GM12878 (cell line): ENCODE results near the gene DNAH1. TPM values are rescaled to one million over a fixed set of nuclear protein-coding genes. Genes with fewer than 3 reads are reported as not detected.

Experiments used
- BCLAF1 ChIP-seq: fragments of 450-650 bp; IDR thresholded peaks from 2 replicates; pipeline ENCODE4 v1.6.1; 2017; ENCODE audit warnings: antibody characterized with exemption, mild to moderate bottlenecking, moderate library complexity
- CBFB ChIP-seq: IDR thresholded peaks from 2 replicates; pipeline ENCODE4 v1.6.1; 2016; ENCODE audit warnings: antibody characterized with exemption, low read depth
- CBX5 ChIP-seq: sonication (generic); IDR thresholded peaks from 2 replicates; pipeline ENCODE4 v1.6.1; 2016; ENCODE audit warnings: low read depth, moderate library complexity, mild to moderate bottlenecking, inconsistent platforms
- CHD1 ChIP-seq: IDR thresholded peaks from 2 replicates; pipeline ENCODE4 v1.6.1; 2012; ENCODE audit warnings: low read depth, low read length, improper control_type of control experiment
- EZH2 ChIP-seq: IDR thresholded peaks from 2 replicates; pipeline ENCODE4 v1.6.1; 2012; ENCODE audit warnings: low read depth, mild to moderate bottlenecking, control low read depth, inconsistent platforms, low read length, borderline replicate concordance; ENCODE audit not compliant: control insufficient read depth
- GATAD2B ChIP-seq: fragments of 450-650 bp; conservative IDR thresholded peaks from 2 replicates; pipeline ENCODE4 v1.6.1; 2017; ENCODE audit warnings: low read depth, mild to moderate bottlenecking, moderate library complexity
- HCFC1 ChIP-seq: fragments of 150-350 bp; IDR thresholded peaks from 2 replicates; pipeline ENCODE4 v1.6.1; 2014; ENCODE audit warnings: low read length
- IKZF2 ChIP-seq, 2 experiments: fragments of 450-650 bp; IDR thresholded peaks; 2 replicates each; pipeline ENCODE4 v1.6.1; 2017; ENCODE audit warnings: mild to moderate bottlenecking in 2 of 2, moderate library complexity in 2 of 2
- JUND ChIP-seq: IDR thresholded peaks from 2 replicates; pipeline ENCODE4 v1.6.1; 2012; ENCODE audit warnings: low read depth, mild to moderate bottlenecking, low read length, improper control_type of control experiment, moderate library complexity
- MTA3 ChIP-seq: IDR thresholded peaks from 2 replicates; pipeline ENCODE4 v1.6.1; 2012; ENCODE audit warnings: low read length, inconsistent platforms, borderline replicate concordance
- PKNOX1 ChIP-seq: fragments of 450-650 bp; IDR thresholded peaks from 2 replicates; pipeline ENCODE4 v1.6.1; 2016; ENCODE audit warnings: mild to moderate bottlenecking
- POLR2A ChIP-seq: IDR thresholded peaks from 2 replicates; pipeline ENCODE4 v1.6.1; 2011; ENCODE audit warnings: low read depth, mild to moderate bottlenecking, low read length
- POLR2AphosphoS5 ChIP-seq: IDR thresholded peaks from 2 replicates; pipeline ENCODE4 v1.6.1; 2011; ENCODE audit warnings: mild to moderate bottlenecking, low read length, inconsistent platforms
- RELB ChIP-seq: fragments of 450-650 bp; IDR thresholded peaks from 2 replicates; pipeline ENCODE4 v1.6.1; 2017; ENCODE audit warnings: low read depth, mild to moderate bottlenecking, moderate library complexity
- SMARCA5 ChIP-seq: fragments of 450-650 bp; IDR thresholded peaks from 2 replicates; pipeline ENCODE4 v1.6.1; 2017; ENCODE audit warnings: mild to moderate bottlenecking
- SREBF2 ChIP-seq: IDR thresholded peaks from 2 replicates; pipeline ENCODE4 v1.6.1; 2012; ENCODE audit warnings: mild to moderate bottlenecking, low read length
- SRF ChIP-seq, 2 experiments: IDR thresholded peaks; 2 replicates each; pipeline ENCODE4 v1.6.1; 2011; ENCODE audit warnings: low read depth in 2 of 2, low read length in 2 of 2, mild to moderate bottlenecking in 1 of 2, moderate library complexity in 1 of 2
- TBL1XR1 ChIP-seq: IDR thresholded peaks from 2 replicates; pipeline ENCODE4 v1.6.1; 2012; ENCODE audit warnings: low read depth, low read length, improper control_type of control experiment
- TCF12 ChIP-seq: IDR thresholded peaks from 2 replicates; pipeline ENCODE4 v1.6.1; 2011; ENCODE audit warnings: low read depth, mild to moderate bottlenecking, low read length
- ZBED1 ChIP-seq: IDR thresholded peaks from 2 replicates; pipeline ENCODE4 v1.6.1; 2016; ENCODE audit warnings: borderline replicate concordance
- ZBTB11 ChIP-seq: fragments of 450-650 bp; formaldehyde crosslinking; IDR thresholded peaks from 2 replicates; pipeline ENCODE4 v1.5.0; 2022; ENCODE audit warnings: mild to moderate bottlenecking, missing genetic modification characterization
- ZNF207 ChIP-seq: fragments of 450-650 bp; IDR thresholded peaks from 2 replicates; pipeline ENCODE4 v1.6.1; 2014; ENCODE audit warnings: antibody characterized with exemption, mild to moderate bottlenecking, borderline replicate concordance
- ZNF274 ChIP-seq: IDR thresholded peaks from one replicate; pipeline ENCODE4 v1.8.0; 2011; ENCODE audit not compliant: insufficient read length, insufficient read depth
- polyA plus RNA-seq, 11 experiments: library from polyadenylated mRNA; depleted of rRNA in 4 of 11; unstranded in 6 of 11; stranded (reverse) in 5 of 11; fragments of >200 nt; fragmentation: Nextera tagmentation in 4 of 11; fragmentation: Illumina TruSeq in 1 of 11; extraction: Ambion mirVana in 4 of 11; extraction: Trizol in 1 of 11; gene quantifications; 1 replicate in 1 of 11; 2 replicates in 10 of 11; pipeline versions ENCODE4 v1.2.1 to v1.2.3, GENCODE V29; 2011 to 2016; ENCODE audit warnings: inconsistent platforms in 2 of 11, missing spikeins in 2 of 11, low read depth in 1 of 11
- total RNA-seq, 4 experiments: library from RNA; depleted of rRNA in 3 of 4; stranded (reverse); fragments of >200 nt in 3 of 4; fragmentation: Illumina TruSeq in 1 of 4; extraction: Trizol in 1 of 4; gene quantifications; 2 replicates each; pipeline versions ENCODE4 v1.2.1 to v1.2.3, GENCODE V29; 2013 to 2021

Gene DNAH1
- total and polyA plus RNA-seq, 10 of the 15 experiments (the other 5 are each of a cell fraction or from before 2014, with no cell fraction given), result 0.31 to 5.8 (median 2.7) TPM

- TF ChIP-seq GATAD2B (peak; percentile 93), HCFC1 (no peak), CBX5 (no peak), MTA3 (peak; percentile 97), CHD1 (no peak), TBL1XR1 (peak; percentile 95), POLR2AphosphoS5 (no peak), SMARCA5 (no peak), ZBTB11 (CRISPR knock-in tag) (no peak), RELB (peak; percentile 97), JUND (peak; percentile 87; the same call in 1 of the 2 replicates), TCF12 (peak; percentile 64), EZH2 (no peak), SRF (IDR thresholded peaks at IDR 0.05; ENCODE audit: low read depth in 2 of 2, low read length in 2 of 2) (no peak), ZBED1 (peak; percentile 59; the same call in 1 of the 2 replicates), ZNF207 (no peak), ZNF274 (no peak), IKZF2 (IDR thresholded peaks at IDR 0.05) (peak; percentile 97 to 98), CBFB (peak; percentile 61; the same call in 1 of the 2 replicates), BCLAF1 (no peak), PKNOX1 (peak; percentile 75), POLR2A (peak; percentile 62; the same call in 1 of the 2 replicates), SREBF2 (no peak)
Measured at GRCh38 chr3:52313774-52314188, 2.3 kb upstream of the DNAH1 start (continued).
